PFSK-1 (cell line): Measurements from ENCODE around the gene VWCE.

Source experiments
- FOXP2 ChIP-seq: optimal IDR thresholded peaks from 2 replicates; pipeline ENCODE3; 2011; ENCODE audit warnings: borderline replicate concordance, control low read depth, inconsistent platforms; ENCODE audit not compliant: insufficient read depth; ENCODE audit errors: extremely low read length, extremely low read depth
- POLR2AphosphoS5 ChIP-seq: IDR thresholded peaks from 2 replicates; pipeline ENCODE4 v1.6.1; 2012; ENCODE audit warnings: low read depth, mild to moderate bottlenecking, control low read depth, low read length, moderate library complexity
- REST ChIP-seq, 2 experiments: IDR thresholded peaks; 2 replicates each; pipeline versions ENCODE4 v1.6.1 to v1.8.0; 2011 to 2012; ENCODE audit warnings: low read depth in 2 of 2, low read length in 2 of 2, control low read depth in 1 of 2, inconsistent platforms in 1 of 2, mild to moderate bottlenecking in 1 of 2, moderate library complexity in 1 of 2; ENCODE audit not compliant: insufficient read depth in 1 of 2
- SIN3A ChIP-seq: IDR thresholded peaks from 2 replicates; pipeline ENCODE4 v1.6.1; 2012; ENCODE audit warnings: mild to moderate bottlenecking, low read length, moderate library complexity, borderline replicate concordance; ENCODE audit not compliant: insufficient read depth
- TAF1 ChIP-seq: IDR thresholded peaks from 2 replicates; pipeline ENCODE4 v1.6.1; 2012; ENCODE audit warnings: low read length, control low read depth, borderline replicate concordance; ENCODE audit not compliant: insufficient read depth

The VWCE gene

DNA sequence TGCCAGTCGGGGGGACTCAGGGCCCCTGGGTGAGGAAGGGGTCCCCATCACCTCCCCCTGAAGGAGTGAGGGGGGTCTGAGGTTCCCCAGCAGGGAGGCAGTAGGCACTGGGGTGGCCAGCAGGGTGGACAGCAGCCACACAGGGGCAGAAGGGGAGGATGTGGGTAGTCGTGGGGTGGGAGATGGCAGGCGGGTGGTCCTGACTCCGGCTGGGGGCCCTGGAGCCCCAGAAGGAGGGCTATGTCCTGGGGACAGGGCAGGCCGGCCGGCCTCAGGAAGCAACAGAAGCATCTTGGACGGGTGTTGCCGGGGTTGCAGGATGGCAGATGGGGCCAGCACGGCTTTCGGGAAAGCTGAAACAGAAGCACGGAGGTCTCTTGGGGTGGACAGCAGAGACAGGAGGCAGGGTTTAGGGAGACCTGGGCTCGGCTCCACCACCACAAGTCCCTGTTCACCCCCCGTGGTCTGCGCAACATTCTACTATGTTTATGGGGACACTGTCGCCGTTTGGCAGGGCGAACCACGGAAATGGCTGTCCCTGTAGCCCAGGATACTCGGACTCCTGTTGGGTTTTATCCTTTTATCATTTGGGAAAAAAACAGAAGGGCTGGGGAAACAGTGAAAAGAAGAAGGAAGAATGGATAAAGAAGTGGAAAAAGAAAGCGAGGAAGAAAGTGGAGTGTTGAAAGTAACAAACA, 14.1 kb downstream of the VWCE start:
- TF ChIP-seq REST (IDR thresholded peaks at IDR 0.05; ENCODE audit: insufficient read depth in 1 of 2, low read depth in 2 of 2, low read length in 2 of 2), result no peak
- no peak for TF ChIP-seq POLR2AphosphoS5
- no peak for TF ChIP-seq SIN3A
- no peak for TF ChIP-seq TAF1
- no peak for TF ChIP-seq FOXP2

GRCh38 chr11:61279934-61280659, 15.0 kb downstream of the VWCE start:
- no peak for TF ChIP-seq FOXP2
- no peak for TF ChIP-seq SIN3A
- TF ChIP-seq TAF1, result no peak
- no peak for TF ChIP-seq POLR2AphosphoS5
- no peak for TF ChIP-seq REST (IDR thresholded peaks at IDR 0.05; ENCODE audit: insufficient read depth in 1 of 2, low read depth in 2 of 2, low read length in 2 of 2)

- TF ChIP-seq FOXP2, result no peak
- TF ChIP-seq TAF1, result no peak
Measured at GRCh38 chr11:61278001-61278470, 17.1 kb downstream of the VWCE start.

DNA sequence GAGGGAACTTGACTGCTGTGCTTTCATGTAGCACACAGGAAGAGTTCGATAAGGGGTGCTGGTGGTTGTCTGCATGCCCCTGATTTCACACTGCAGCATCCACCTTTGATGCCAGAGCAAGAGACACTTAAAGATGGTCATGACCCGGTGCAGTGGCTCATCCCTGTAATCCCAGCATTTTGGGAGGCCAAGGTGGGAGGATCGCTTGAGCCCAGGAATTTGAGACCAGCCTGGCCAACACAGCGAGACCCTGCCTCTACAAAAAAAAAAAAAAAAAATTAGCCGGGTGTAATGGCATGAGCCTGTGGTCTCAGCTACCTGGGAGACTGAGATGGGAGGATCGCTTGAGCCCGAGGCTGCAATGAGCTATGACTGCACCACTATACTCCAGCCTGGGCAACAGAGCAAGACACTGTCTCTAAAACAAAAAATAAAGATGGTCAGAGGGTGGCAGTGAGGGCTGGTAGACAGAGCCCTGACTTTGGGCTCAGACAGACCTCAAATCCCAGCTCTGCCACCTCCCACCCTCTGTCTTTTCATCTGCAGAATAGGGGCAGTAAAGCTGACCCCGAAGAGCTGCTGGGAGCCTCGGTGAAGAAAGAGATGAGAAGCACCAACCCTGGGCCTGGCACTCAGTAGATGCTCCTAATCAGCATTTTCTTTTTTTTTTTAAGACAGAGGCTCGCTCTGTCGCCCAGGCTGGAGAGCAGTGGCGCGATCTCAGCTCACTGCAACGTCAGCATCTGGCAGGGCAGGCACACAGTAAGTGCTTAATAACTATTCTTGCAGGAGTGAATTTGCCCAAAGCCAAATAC, 17.7 kb downstream of the VWCE start:
- TF ChIP-seq POLR2AphosphoS5 (no peak), FOXP2 (no peak), SIN3A (no peak), REST (IDR thresholded peaks at IDR 0.05; ENCODE audit: insufficient read depth in 1 of 2, low read depth in 2 of 2, low read length in 2 of 2) (no peak), TAF1 (no peak)

DNA sequence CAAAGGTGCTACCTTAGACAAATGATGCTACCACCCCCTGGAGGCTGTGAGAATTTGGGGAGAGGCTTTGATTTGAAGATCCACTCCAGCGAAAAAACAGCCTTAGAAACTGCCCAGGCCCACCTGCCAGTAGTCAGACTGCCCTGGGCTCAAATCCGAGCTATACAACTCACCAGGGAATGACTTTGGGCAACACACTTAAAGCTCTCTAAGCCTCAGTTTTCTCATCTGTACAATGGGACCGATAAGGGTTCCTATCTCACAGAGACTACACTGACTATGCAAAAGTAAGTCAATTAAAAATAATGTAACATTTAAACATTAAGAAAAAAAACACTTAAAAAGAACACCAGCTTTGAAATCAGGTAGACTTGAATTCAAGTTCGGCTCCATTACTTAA, 19.9 kb downstream of the VWCE start:
- TF ChIP-seq FOXP2, result no peak
- TF ChIP-seq POLR2AphosphoS5, result no peak
- no peak for TF ChIP-seq TAF1
- no peak for TF ChIP-seq REST (IDR thresholded peaks at IDR 0.05; ENCODE audit: insufficient read depth in 1 of 2, low read depth in 2 of 2, low read length in 2 of 2)
- no peak for TF ChIP-seq SIN3A
